ENCODE results near the gene TEKT5.

The TEKT5 gene

DNA sequence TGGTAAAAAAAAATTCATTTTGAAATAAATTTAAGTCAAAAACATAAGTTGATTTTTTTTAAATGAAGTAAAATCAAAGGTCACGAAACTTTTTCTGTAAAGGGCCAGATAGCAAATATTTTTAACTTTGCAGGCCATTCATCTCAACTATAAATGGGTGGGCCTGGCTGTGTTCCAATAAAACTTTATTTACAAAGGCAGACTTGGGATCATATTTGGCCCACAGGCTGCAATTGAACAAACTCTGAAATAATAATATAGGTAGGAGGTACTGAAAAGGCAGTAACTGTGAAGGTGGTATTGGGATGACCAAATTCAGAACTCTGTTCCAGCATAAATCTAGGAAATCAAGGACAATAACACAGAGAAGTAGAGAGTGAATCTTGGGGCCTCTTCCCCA, 102.1 kb downstream of the TEKT5 start:
- no peak for TF ChIP-seq CTCF (IDR thresholded peaks at IDR 0.05; ENCODE audit: insufficient read depth, missing control alignments)
- FAIRE-seq (no peak), DNase-seq (ENCODE audit: insufficient read length, low spot score) (no peak)

DNA sequence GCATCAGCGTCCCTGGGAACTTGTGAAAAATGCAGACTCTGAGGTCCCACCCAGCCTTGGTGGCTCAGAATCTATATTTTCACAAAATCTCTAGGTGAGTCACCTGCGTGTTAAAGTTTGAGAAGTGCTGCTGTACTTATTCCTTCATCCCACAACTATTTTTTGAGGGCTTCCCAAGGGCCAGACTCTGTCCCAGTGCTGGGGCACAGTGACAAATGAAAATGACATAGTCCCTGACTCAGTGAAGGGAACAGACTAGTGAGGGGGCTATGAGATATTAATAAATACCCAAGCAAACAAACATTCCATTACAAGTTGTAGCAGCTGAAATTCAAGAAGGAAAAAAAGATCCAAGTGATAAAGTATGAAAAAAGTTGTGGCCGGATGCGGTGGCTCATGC, 104.4 kb downstream of the TEKT5 start:
- no peak for DNase-seq (ENCODE audit: insufficient read length, low spot score)
- TF ChIP-seq CTCF (IDR thresholded peaks at IDR 0.05; ENCODE audit: insufficient read depth, missing control alignments) = no peak
- FAIRE-seq = no peak

- no peak for TF ChIP-seq CTCF (IDR thresholded peaks at IDR 0.05; ENCODE audit: insufficient read depth, missing control alignments)
- DNase-seq (ENCODE audit: insufficient read length, low spot score) = no peak
- FAIRE-seq = no peak
Measured at GRCh38 chr16:10589109-10589508, 105.6 kb downstream of the TEKT5 start.

- no peak for FAIRE-seq
- no peak for TF ChIP-seq CTCF (IDR thresholded peaks at IDR 0.05; ENCODE audit: insufficient read depth, missing control alignments)
Measured at GRCh38 chr16:10587622-10588021, 107.1 kb downstream of the TEKT5 start.

DNA sequence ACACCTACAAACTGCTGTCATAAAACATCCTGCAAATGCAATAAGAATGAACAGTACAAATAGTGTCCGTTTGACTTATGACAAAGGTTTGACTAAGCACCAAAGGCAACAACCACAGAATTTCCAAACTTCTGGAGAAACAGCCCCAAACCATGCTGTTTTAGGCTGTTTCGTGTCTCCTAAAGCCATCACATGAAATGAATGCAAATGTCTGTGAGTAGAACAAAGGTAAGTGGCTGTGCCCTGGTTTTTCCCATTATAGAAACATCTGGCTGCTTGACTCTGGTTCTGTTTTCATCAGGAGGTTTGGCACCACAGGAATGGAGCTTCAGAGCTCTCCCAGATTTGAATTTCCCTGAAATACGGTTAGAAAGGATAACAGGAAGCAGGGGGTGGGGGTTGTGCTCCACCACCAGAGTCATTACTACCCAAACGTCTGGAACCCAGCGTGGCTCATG, 109.7 kb downstream of the TEKT5 start:
- TF ChIP-seq CTCF (IDR thresholded peaks at IDR 0.05; ENCODE audit: insufficient read depth, missing control alignments) = no peak
- FAIRE-seq (no peak), DNase-seq (ENCODE audit: insufficient read length, low spot score) (no peak)

More at GRCh38 chr16:10587622-10588021, 107.1 kb downstream of the TEKT5 start:
- DNase-seq (ENCODE audit: insufficient read length, low spot score) = no peak

DNA sequence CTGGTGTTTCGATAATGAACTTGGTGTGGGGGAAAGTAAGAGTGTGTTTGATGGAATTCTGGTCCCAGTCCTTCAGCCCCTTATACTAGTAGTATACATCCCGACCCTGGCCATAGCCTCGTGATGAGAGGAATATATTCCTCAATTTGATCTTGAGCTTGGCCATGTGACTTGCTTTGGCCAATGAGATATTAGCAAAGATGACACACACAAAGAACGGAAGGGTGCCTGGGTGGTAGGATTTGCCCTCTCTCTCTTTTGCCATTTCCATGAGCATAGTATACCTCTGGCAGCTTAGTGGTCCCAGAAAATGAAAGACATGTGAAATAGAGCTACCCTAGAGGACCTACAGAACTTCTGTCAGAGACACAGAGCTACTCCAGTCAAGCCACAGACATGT, 111.5 kb downstream of the TEKT5 start:
- FAIRE-seq (no peak), DNase-seq (ENCODE audit: insufficient read length, low spot score) (no peak)
- TF ChIP-seq CTCF (IDR thresholded peaks at IDR 0.05; ENCODE audit: insufficient read depth, missing control alignments) = no peak

- DNase-seq (ENCODE audit: insufficient read length, low spot score) = no peak
- no peak for FAIRE-seq
- no peak for TF ChIP-seq CTCF (IDR thresholded peaks at IDR 0.05; ENCODE audit: insufficient read depth, missing control alignments)
Measured at GRCh38 chr16:10581507-10581906, 113.2 kb downstream of the TEKT5 start.

Measured in D721Med (cell line).